Right lobe of liver (tissue), 4 donors: ENCODE results near the gene MUL1.
"Not testable (repeated sequence)": the region's sequence is repeated elsewhere in the genome, so short reads cannot be mapped to it uniquely, and the experiment has no call there.

ENCODE experiments used
- POLR2A ChIP-seq: fragments of 450-650 bp; IDR thresholded peaks from one replicate; pipeline ENCODE4 v1.6.1; 2017; ENCODE audit warnings: antibody characterized with exemption, mild to moderate bottlenecking
- TF ChIP-seq, protein P1 (sequence below), 4 donors: fragments of 200-600 bp in 3 of 4; fragments of 450-650 bp in 1 of 4; IDR thresholded peaks; one replicate each; pipeline versions ENCODE4 v1.5.1 to v1.8.0; 2016 to 2022; ENCODE audit warnings: antibody characterized with exemption in 4 of 4, mild to moderate bottlenecking in 2 of 4
- donor health status: DM: no; HTN: no; CAD: no.
- donor health status: DM: no; HTN: no; CAD: no.
- donor health status: DM: no; HTN: yes; CAD: no.

DNA sequence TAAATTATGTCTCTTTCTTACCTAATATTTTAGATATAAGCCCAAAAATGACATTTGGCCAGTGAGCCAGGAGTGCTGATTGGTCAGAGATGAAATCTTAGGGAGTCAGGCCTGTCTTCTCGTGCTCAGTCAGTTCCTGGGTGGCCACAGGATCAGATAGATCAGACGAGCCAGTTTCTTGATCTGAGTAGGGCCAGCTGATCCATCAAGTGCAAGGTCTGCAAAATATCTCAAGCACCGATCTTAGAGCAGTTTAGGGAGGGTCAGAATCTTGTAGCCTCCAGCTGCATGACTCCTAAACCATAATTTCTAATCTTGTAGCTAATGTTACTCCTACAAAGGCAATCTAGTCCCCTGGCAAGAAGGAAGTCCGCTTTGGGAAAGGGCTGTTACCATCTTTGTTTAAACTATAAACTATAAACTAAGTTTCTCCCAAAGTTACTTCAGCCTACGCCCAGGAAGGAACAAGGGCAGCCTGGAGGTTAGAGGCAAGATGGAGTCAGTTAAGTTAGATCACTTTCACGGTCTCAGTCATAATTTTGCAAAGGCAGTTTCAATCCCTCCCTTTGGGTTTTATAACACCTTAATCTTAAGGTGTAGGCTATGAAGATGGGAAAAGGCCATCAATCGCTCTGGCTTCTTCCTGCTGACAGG is 11.8 kb upstream of the MUL1 start:
- TF ChIP-seq, protein P1, sequence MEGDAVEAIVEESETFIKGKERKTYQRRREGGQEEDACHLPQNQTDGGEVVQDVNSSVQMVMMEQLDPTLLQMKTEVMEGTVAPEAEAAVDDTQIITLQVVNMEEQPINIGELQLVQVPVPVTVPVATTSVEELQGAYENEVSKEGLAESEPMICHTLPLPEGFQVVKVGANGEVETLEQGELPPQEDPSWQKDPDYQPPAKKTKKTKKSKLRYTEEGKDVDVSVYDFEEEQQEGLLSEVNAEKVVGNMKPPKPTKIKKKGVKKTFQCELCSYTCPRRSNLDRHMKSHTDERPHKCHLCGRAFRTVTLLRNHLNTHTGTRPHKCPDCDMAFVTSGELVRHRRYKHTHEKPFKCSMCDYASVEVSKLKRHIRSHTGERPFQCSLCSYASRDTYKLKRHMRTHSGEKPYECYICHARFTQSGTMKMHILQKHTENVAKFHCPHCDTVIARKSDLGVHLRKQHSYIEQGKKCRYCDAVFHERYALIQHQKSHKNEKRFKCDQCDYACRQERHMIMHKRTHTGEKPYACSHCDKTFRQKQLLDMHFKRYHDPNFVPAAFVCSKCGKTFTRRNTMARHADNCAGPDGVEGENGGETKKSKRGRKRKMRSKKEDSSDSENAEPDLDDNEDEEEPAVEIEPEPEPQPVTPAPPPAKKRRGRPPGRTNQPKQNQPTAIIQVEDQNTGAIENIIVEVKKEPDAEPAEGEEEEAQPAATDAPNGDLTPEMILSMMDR (IDR thresholded peaks at IDR 0.05): not testable (repeated sequence)
- not testable (repeated sequence) for TF ChIP-seq POLR2A
